ES-I3 (cell line): Measurements from ENCODE around the gene EVX2.

Source experiments
- H3K36me3 ChIP-seq: 2 replicates; pipeline ENCODE4 v1.6.1; 2013; ENCODE audit warnings: mild to moderate bottlenecking, low read length, control low read depth, moderate library complexity; ENCODE audit not compliant: insufficient read depth
- H3K4me1 ChIP-seq: 2 replicates; pipeline ENCODE4 v1.6.1; 2013; ENCODE audit warnings: mild to moderate bottlenecking, control low read depth, low read length; ENCODE audit not compliant: insufficient read depth
- H3K9ac ChIP-seq: 2 replicates; pipeline ENCODE4 v1.6.1; 2013; ENCODE audit warnings: low read depth, mild to moderate bottlenecking, low read length, moderate library complexity
- H3K9me3 ChIP-seq: 2 replicates; pipeline ENCODE4 v1.6.1; 2013; ENCODE audit warnings: mild to moderate bottlenecking, low read length, moderate library complexity; ENCODE audit not compliant: control insufficient read depth, insufficient read depth

Gene EVX2

GRCh38 chr2:176067589-176068418 is 16.0 kb downstream of the EVX2 start:
- Histone ChIP-seq H3K36me3 (no peaks in the 10 kb centered on the region), H3K9me3 (peaks cover 3% of the 10 kb centered on the region; the same call in 1 of the 2 replicates), H3K4me1 (no peaks in the 10 kb centered on the region), H3K9ac (no peak overlapping the region)

GRCh38 chr2:176066645-176067588 is 16.8 kb downstream of the EVX2 start:
- Histone ChIP-seq H3K4me1 (no peaks in the 10 kb centered on the region), H3K9me3 (peaks cover 3% of the 10 kb centered on the region; the same call in 1 of the 2 replicates), H3K36me3 (no peaks in the 10 kb centered on the region), H3K9ac (no peak overlapping the region)

GRCh38 chr2:176063958-176064357 is 19.8 kb downstream of the EVX2 start:
- H3K4me1 ChIP-seq, result no peaks in the 10 kb centered on the region
- H3K9me3 ChIP-seq, result peaks cover 3% of the 10 kb centered on the region; the same call in 1 of the 2 replicates
- H3K36me3 ChIP-seq, result no peaks in the 10 kb centered on the region
- H3K9ac ChIP-seq, result no peak overlapping the region

- H3K9ac ChIP-seq, result no peak overlapping the region
- H3K4me1 ChIP-seq, result no peaks in the 10 kb centered on the region
- H3K9me3 ChIP-seq, result no peaks in the 10 kb centered on the region
- no peaks in the 10 kb centered on the region for H3K36me3 ChIP-seq
These were observed 27.4 kb downstream of the EVX2 start for GRCh38 chr2:176056406-176056805.

- Histone ChIP-seq H3K4me1 (no peaks in the 10 kb centered on the region), H3K9me3 (no peaks in the 10 kb centered on the region), H3K36me3 (no peaks in the 10 kb centered on the region), H3K9ac (no peak overlapping the region)
These were observed 44.4 kb downstream of the EVX2 start for GRCh38 chr2:176039375-176039774.

GRCh38 chr2:176038694-176039093 is 45.1 kb downstream of the EVX2 start:
- no peaks in the 10 kb centered on the region for H3K36me3 ChIP-seq
- H3K4me1 ChIP-seq, result no peaks in the 10 kb centered on the region
- H3K9ac ChIP-seq, result no peak overlapping the region
- no peaks in the 10 kb centered on the region for H3K9me3 ChIP-seq

GRCh38 chr2:176035013-176035691 is 48.6 kb downstream of the EVX2 start:
- no peaks in the 10 kb centered on the region for H3K36me3 ChIP-seq
- H3K9me3 ChIP-seq, result no peaks in the 10 kb centered on the region
- H3K9ac ChIP-seq, result no peak overlapping the region

GRCh38 chr2:176027806-176028205 is 56.0 kb downstream of the EVX2 start:
- Histone ChIP-seq H3K9me3 (no peaks in the 10 kb centered on the region), H3K36me3 (no peaks in the 10 kb centered on the region), H3K9ac (no peak overlapping the region), H3K4me1 (no peaks in the 10 kb centered on the region)

More at GRCh38 chr2:176035013-176035691, 48.6 kb downstream of the EVX2 start:
- no peaks in the 10 kb centered on the region for H3K4me1 ChIP-seq
